ENCODE measurements around the gene RAB27B. TPM values are rescaled to one million over a fixed set of nuclear protein-coding genes. Genes with fewer than 3 reads are reported as not detected.

The RAB27B gene
- total RNA-seq = 0.25 and 0.44 TPM in 2 replicates
- long read RNA-seq = 0 reads

DNA sequence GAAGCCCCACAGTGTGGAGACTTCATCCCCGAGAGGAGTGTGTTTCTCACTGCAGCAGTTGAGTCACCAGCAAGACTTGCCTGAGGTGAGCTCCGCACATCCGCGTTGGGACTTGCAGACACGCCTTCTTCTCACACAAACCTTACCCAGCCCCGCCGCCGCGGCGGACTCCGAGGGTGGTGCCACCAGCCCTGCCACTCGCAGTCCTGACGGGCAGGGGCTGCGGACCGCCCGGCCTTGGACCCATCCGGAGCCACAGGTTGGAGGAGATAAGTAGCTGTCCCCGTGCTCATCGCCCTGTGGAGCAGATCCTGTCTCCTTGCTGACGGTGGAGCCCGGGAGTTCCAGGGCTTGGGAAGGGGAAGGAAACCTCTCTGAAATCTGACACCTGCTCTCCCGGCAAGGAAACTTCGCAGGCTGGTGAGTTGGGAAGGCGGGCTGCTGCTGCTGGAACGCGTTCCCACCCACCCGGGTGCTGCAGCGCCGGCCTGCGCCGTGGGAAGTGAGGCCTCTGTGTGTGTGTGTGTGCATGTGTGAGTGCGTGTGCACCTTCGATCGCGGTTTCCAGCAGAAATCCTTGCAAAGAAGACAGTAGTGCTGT lies at the start of gene RAB27B:
Gene RAB27B (plus strand): TSS at position 197 of the 601 bp plus-strand sequence. CDS start 49,109 bp downstream, outside the sequence.
- peak; percentile 48 for DNase-seq (ENCODE audit: low read depth, low spot score)
- H3K27ac Mint-ChIP-seq (ENCODE audit: unreplicated experiment) = no peak within 1 kb of the TSS
- H3K4me3 Mint-ChIP-seq = peak within 1 kb of the TSS; percentile 87
- H3K9me3 Mint-ChIP-seq = peaks cover 8% of the 10 kb centered on the region
- peaks cover 12% of the 10 kb centered on the region for H3K4me1 Mint-ChIP-seq
- TF ChIP-seq, protein P1, sequence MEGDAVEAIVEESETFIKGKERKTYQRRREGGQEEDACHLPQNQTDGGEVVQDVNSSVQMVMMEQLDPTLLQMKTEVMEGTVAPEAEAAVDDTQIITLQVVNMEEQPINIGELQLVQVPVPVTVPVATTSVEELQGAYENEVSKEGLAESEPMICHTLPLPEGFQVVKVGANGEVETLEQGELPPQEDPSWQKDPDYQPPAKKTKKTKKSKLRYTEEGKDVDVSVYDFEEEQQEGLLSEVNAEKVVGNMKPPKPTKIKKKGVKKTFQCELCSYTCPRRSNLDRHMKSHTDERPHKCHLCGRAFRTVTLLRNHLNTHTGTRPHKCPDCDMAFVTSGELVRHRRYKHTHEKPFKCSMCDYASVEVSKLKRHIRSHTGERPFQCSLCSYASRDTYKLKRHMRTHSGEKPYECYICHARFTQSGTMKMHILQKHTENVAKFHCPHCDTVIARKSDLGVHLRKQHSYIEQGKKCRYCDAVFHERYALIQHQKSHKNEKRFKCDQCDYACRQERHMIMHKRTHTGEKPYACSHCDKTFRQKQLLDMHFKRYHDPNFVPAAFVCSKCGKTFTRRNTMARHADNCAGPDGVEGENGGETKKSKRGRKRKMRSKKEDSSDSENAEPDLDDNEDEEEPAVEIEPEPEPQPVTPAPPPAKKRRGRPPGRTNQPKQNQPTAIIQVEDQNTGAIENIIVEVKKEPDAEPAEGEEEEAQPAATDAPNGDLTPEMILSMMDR (conservative IDR thresholded peaks at IDR 0.05) = no peak
- peaks cover 4% of the 10 kb centered on the region for H3K36me3 Mint-ChIP-seq (ENCODE audit: low read depth)
- H3K27me3 Mint-ChIP-seq (ENCODE audit: low read depth) = peaks cover 16% of the 10 kb centered on the region

DNA sequence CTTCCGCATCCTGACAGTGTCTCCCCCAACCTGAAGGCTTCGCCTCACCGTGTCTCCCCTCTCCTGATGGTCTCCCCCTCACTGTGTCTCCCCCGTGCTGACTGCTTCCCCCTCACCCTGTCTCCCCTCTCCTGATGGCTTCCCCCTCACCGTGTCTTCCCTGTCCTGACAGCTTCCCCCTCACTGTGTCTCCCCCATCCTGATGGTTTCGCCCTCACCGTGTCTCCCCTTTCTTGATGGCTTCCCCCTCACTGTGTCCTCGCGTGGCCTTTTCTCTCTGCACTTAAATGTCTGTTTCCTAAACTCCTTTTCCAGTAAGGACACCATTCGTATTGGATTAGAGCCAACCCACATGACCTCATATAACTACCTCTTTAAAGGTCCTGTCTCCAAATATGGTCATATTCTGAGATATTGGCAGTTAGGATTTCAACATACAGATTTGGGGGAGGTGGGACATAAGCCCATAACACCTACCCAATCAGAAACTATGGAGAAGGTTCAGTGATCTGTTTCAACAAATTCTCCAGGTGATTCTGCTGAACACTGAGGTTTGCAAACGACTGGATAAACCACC lies 47.9 kb upstream of the RAB27B start:
- no peaks in the 10 kb centered on the region for H3K36me3 Mint-ChIP-seq (ENCODE audit: low read depth)
- DNase-seq (ENCODE audit: low read depth, low spot score) = no peak
- H3K4me3 Mint-ChIP-seq = no peak overlapping the region
- TF ChIP-seq, protein P1 (conservative IDR thresholded peaks at IDR 0.05) = no peak
- no peak overlapping the region for H3K27ac Mint-ChIP-seq (ENCODE audit: unreplicated experiment)
- H3K27me3 Mint-ChIP-seq (ENCODE audit: low read depth) = no peaks in the 10 kb centered on the region
- H3K4me1 Mint-ChIP-seq = no peaks in the 10 kb centered on the region
- H3K9me3 Mint-ChIP-seq = peaks cover 5% of the 10 kb centered on the region

- Mint-ChIP-seq H3K9me3 (peaks cover 5% of the 10 kb centered on the region), H3K27ac (ENCODE audit: unreplicated experiment) (no peak overlapping the region), H3K4me1 (no peaks in the 10 kb centered on the region), H3K4me3 (no peak overlapping the region), H3K27me3 (ENCODE audit: low read depth) (no peaks in the 10 kb centered on the region), H3K36me3 (ENCODE audit: low read depth) (no peaks in the 10 kb centered on the region)
- TF ChIP-seq, protein P1 (conservative IDR thresholded peaks at IDR 0.05) = no peak
- DNase-seq (ENCODE audit: low read depth, low spot score) = no peak
Measured at GRCh38 chr18:54780970-54781369, 47.3 kb upstream of the RAB27B start.

GRCh38 chr18:54783139-54783538 lies 45.1 kb upstream of the RAB27B start:
- no peaks in the 10 kb centered on the region for H3K27me3 Mint-ChIP-seq (ENCODE audit: low read depth)
- H3K9me3 Mint-ChIP-seq = peaks cover 5% of the 10 kb centered on the region
- no peaks in the 10 kb centered on the region for H3K4me1 Mint-ChIP-seq
- DNase-seq (ENCODE audit: low read depth, low spot score) = no peak
- TF ChIP-seq, protein P1 (conservative IDR thresholded peaks at IDR 0.05) = no peak
- H3K4me3 Mint-ChIP-seq = no peak overlapping the region
- no peak overlapping the region for H3K27ac Mint-ChIP-seq (ENCODE audit: unreplicated experiment)
- H3K36me3 Mint-ChIP-seq (ENCODE audit: low read depth) = no peaks in the 10 kb centered on the region

DNA sequence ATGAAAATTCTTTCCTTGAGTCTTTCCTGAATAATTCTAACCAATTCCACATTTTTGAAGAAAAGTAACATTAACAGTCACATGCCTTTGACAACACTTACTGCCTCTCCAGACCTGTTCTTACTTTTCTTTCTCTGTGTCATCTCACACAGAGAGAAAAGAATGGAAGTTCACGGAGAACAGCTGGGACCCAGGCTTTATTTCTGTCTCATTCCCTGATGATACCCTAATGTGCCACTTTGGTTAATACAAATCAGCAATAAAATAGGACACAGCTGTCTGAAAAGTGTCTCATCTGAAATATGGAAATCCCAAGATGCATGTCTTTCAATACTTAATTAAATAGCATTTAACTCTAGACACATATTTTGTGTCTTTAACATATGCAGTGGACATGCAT lies 42.1 kb upstream of the RAB27B start:
- DNase-seq (ENCODE audit: low read depth, low spot score) = no peak
- no peaks in the 10 kb centered on the region for H3K4me1 Mint-ChIP-seq
- no peak overlapping the region for H3K27ac Mint-ChIP-seq (ENCODE audit: unreplicated experiment)
- H3K4me3 Mint-ChIP-seq = no peak overlapping the region
- no peaks in the 10 kb centered on the region for H3K36me3 Mint-ChIP-seq (ENCODE audit: low read depth)
- TF ChIP-seq, protein P1 (conservative IDR thresholded peaks at IDR 0.05) = no peak
- H3K27me3 Mint-ChIP-seq (ENCODE audit: low read depth) = no peaks in the 10 kb centered on the region
- H3K9me3 Mint-ChIP-seq = peaks cover 5% of the 10 kb centered on the region

Measured in neural crest cell (in vitro differentiated cells).